ENCODE data around the gene PTPRC. TPM values are rescaled to one million over a fixed set of nuclear protein-coding genes. Genes with fewer than 3 reads are reported as not detected.

PTPRC gene
- total RNA-seq, 2 donors from 2014 or later, result 11.2 to 18.7 TPM

DNA sequence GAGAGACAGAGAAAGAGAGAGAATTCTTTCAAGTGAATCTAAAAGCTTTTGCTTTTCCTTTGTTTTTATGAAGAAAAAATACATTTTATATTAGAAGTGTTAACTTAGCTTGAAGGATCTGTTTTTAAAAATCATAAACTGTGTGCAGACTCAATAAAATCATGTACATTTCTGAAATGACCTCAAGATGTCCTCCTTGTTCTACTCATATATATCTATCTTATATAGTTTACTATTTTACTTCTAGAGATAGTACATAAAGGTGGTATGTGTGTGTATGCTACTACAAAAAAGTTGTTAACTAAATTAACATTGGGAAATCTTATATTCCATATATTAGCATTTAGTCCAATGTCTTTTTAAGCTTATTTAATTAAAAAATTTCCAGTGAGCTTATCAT is 117.6 kb downstream of the PTPRC start:
- peak; percentile 32 for TF ChIP-seq CTCF (IDR thresholded peaks at IDR 0.05)
- Histone ChIP-seq H3K27ac (no peak overlapping the region), H3K4me1 (no peaks in the 10 kb centered on the region), H3K27me3 (no peaks in the 10 kb centered on the region), H3K36me3 (no peaks in the 10 kb centered on the region), H3K9ac (ENCODE audit: low read depth in 2 of 2, low read length in 2 of 2) (no peak overlapping the region), H3K9me3 (no peaks in the 10 kb centered on the region), H3K4me3 (no peak overlapping the region)
- no peak for DNase-seq
- intact Hi-C loops (cut with DNase I), result loop anchor here (5.0 to 10.0 kb wide), 3 partner anchors 356 to 796 kb away; no protein-coding TSS in a partner anchor

DNA sequence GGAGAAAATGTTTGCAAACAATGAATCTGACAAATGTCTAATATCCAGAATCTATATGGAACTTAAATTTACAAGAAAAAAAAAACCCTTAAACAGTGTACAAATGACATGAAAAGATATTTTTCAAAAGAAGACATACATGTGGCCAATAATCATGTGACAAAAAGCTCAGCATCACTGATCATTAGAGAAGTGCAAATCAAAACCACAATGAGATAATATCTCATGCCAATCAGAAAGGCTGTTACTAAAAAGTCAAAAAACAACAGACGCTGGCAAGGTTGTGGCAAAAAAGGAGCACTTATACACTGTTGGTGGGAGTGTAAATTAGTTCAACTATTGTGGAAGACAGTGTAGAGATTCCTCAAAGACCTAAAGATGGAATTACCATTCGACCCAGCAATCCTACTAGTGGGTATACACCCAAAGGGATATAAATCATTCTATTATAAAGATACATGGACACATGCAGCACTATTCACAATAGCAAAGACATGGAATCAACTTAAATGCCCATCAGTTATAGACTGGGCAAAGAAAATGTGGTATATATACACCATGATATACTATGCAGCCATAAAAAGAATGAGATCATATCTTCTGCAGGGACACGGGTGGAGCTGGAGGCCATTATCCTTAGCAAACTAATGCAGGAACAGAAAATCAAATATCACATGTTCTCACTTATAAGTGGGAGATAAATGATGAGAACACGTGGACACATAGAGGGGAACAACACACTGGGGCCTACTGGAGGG is 123.2 kb downstream of the PTPRC start:
- Histone ChIP-seq H3K27ac (no peak overlapping the region), H3K4me1 (peaks cover 6% of the 10 kb centered on the region), H3K4me3 (no peak overlapping the region), H3K9ac (ENCODE audit: low read depth in 2 of 2, low read length in 2 of 2) (no peak overlapping the region), H3K9me3 (no peaks in the 10 kb centered on the region), H3K27me3 (no peaks in the 10 kb centered on the region), H3K36me3 (no peaks in the 10 kb centered on the region)
- intact Hi-C loops (cut with DNase I), result no loop called here
- no peak for TF ChIP-seq CTCF (IDR thresholded peaks at IDR 0.05)
- no peak for DNase-seq

GRCh38 chr1:198763298-198763714 is 124.5 kb downstream of the PTPRC start:
- no peak for TF ChIP-seq CTCF (IDR thresholded peaks at IDR 0.05)
- intact Hi-C loops (cut with DNase I), result no loop called here

DNA sequence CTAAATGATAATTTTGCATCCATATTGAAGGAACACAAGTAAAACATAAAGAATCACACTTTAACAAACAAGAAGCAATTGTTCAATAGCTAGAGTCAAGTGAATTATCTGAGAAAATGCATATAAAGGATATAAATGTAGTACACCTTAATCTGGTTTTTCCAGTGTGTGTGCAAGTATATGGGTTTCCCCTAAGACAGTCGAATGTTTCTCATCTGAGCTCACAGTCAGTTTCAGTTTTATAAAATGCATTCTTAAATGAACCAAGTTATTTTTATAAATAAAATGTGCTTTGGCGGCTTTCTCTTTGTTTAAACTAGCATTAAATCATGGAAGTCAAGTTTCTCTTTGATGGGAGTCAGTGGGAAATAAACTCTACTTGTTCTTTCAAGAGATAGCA is 125.9 kb downstream of the PTPRC start:
- no peaks in the 10 kb centered on the region for H3K9me3 ChIP-seq
- TF ChIP-seq CTCF (IDR thresholded peaks at IDR 0.05), result no peak
- no peak overlapping the region for H3K4me3 ChIP-seq
- H3K9ac ChIP-seq (ENCODE audit: low read depth in 2 of 2, low read length in 2 of 2), result no peak overlapping the region
- no peaks in the 10 kb centered on the region for H3K27me3 ChIP-seq
- H3K4me1 ChIP-seq, result peaks cover 6% of the 10 kb centered on the region
- H3K27ac ChIP-seq, result no peak overlapping the region
- no peaks in the 10 kb centered on the region for H3K36me3 ChIP-seq
- intact Hi-C loops (cut with DNase I), result no loop called here
- DNase-seq, result no peak

More at GRCh38 chr1:198763298-198763714, 124.5 kb downstream of the PTPRC start:
- no peak overlapping the region for H3K4me3 ChIP-seq
- peaks cover 6% of the 10 kb centered on the region for H3K4me1 ChIP-seq
- H3K9ac ChIP-seq (ENCODE audit: low read depth in 2 of 2, low read length in 2 of 2), result no peak overlapping the region
- no peaks in the 10 kb centered on the region for H3K27me3 ChIP-seq
- no peak overlapping the region for H3K27ac ChIP-seq
- DNase-seq, result no peak
- no peaks in the 10 kb centered on the region for H3K9me3 ChIP-seq
- no peaks in the 10 kb centered on the region for H3K36me3 ChIP-seq

GRCh38 chr1:198765416-198765815 is 126.6 kb downstream of the PTPRC start:
- Histone ChIP-seq H3K4me3 (no peak overlapping the region), H3K9ac (ENCODE audit: low read depth in 2 of 2, low read length in 2 of 2) (no peak overlapping the region), H3K27ac (no peak overlapping the region), H3K36me3 (no peaks in the 10 kb centered on the region), H3K4me1 (peaks cover 6% of the 10 kb centered on the region), H3K27me3 (no peaks in the 10 kb centered on the region), H3K9me3 (no peaks in the 10 kb centered on the region)
- intact Hi-C loops (cut with DNase I), result no loop called here
- no peak for TF ChIP-seq CTCF (IDR thresholded peaks at IDR 0.05)
- DNase-seq, result no peak

Data from colonic mucosa (tissue), 4 donors.